ENCODE results near the gene CCDC63. TPM values are rescaled to one million over a fixed set of nuclear protein-coding genes. Genes with fewer than 3 reads are reported as not detected.

Gene CCDC63
- total and polyA plus RNA-seq, 5 donors from 2014 or later = not detected

DNA sequence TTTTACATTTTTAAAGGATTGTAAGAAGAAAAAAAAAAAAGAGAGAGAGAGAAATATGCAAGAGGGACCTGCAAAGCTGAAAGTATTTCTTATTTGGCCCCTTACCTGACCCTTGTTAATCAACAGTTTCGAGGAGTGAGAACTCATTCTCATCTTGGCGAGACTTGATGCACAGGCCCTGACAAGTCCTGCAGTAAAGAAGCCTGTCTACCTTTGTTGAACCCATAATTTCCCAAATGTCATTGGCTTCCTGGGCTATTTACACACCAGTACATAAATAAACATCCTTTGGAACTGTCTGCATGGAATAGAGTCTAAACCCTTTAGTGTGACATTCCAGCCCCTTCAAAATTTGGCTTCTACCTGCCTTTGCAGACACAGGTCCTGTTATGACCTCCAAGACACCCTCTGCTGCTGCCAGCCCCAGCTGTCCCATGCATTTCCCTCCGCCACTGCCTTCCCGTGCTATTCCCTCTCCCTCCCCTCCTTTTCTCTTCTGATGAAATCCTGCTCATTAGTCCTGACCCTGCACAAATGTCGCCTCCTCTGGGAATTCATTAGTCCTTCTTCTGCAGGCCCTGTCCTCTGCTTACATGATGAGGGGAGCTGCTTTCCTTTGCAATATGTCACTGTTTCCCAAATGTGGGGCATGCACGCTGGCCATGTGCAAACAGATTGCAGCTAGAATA is 38.5 kb downstream of the CCDC63 start:
- ATAC-seq (ENCODE audit: low read depth in 2 of 2) (no peak), DNase-seq (no peak)
- no peaks in the 10 kb centered on the region for H3K36me3 ChIP-seq (ENCODE audit: control insufficient read depth, insufficient read depth, low read length)
- no peak overlapping the region for H3K27ac Mint-ChIP-seq
- no peak overlapping the region for H3K27ac ChIP-seq (ENCODE audit: insufficient read depth, low read length, poor library complexity, severe bottlenecking)
- H3K36me3 Mint-ChIP-seq = no peaks in the 10 kb centered on the region
- peak overlapping the region in 1 of 4 donors; percentile 61 for H3K4me3 Mint-ChIP-seq
- no peaks in the 10 kb centered on the region for H3K9me3 Mint-ChIP-seq
- no peaks in the 10 kb centered on the region for H3K9me3 ChIP-seq (ENCODE audit: control insufficient read depth in 2 of 2, low read length in 2 of 2)
- peaks cover 10% of the 10 kb centered on the region for H3K4me1 ChIP-seq (ENCODE audit: control insufficient read depth, insufficient read depth, low read length, poor library complexity, severe bottlenecking)
- H3K27me3 Mint-ChIP-seq = peaks cover 8% of the 10 kb centered on the region
- H3K4me3 ChIP-seq (ENCODE audit: low read depth, low read length) = no peak overlapping the region
- no peaks in the 10 kb centered on the region for H3K27me3 ChIP-seq (ENCODE audit: control insufficient read depth, insufficient read depth, low read length)
- H3K4me1 Mint-ChIP-seq = peaks cover 0 to 6% (median 3%) of the 10 kb centered on the region in 4 donors

DNA sequence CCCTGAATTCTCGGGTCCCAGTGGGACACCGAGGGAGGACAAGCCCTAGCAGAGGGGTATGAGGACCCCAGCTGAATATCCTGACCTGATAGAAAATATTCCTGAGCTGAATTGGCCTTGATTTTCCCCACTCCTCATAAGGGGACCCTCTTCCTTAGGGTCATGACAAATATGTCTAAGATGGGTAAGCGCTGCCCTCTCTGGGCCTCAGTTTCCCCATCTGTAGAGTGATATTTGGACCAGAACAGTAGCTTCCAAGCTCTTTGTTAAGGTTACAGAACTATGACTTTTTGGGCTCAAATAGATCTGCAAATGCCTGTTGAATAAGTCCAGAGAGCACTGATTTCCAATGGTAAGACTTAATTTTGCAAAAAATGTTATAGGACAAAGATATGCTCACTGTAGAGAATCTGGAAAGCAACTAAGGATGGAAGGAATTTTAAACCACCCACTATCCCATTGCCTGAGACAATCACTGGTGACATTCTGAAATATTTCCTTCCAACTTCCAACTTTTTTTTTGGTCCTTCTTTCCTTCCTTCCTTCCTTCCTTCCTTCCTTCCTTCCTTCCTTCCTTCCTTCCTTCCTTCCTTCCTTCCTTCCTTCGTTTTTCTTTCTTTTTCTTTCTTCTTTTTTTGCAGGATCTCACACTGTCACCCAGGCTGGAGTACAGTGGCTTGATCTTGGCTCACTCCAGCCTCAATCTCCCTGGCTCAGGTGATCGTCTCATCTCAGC is 41.6 kb downstream of the CCDC63 start:
- no peak overlapping the region for H3K4me3 ChIP-seq (ENCODE audit: low read depth, low read length)
- H3K36me3 Mint-ChIP-seq = no peaks in the 10 kb centered on the region
- no peak for DNase-seq
- no peaks in the 10 kb centered on the region for H3K36me3 ChIP-seq (ENCODE audit: control insufficient read depth, insufficient read depth, low read length)
- peaks cover 10% of the 10 kb centered on the region for H3K4me1 ChIP-seq (ENCODE audit: control insufficient read depth, insufficient read depth, low read length, poor library complexity, severe bottlenecking)
- peaks cover 8% of the 10 kb centered on the region for H3K27me3 Mint-ChIP-seq
- H3K27ac ChIP-seq (ENCODE audit: insufficient read depth, low read length, poor library complexity, severe bottlenecking) = no peak overlapping the region
- H3K4me1 Mint-ChIP-seq = peaks cover 0 to 6% (median 3%) of the 10 kb centered on the region in 4 donors
- ATAC-seq (ENCODE audit: low read depth in 2 of 2) = peak in 1 of 2 donors; percentile 3
- H3K9me3 Mint-ChIP-seq = no peaks in the 10 kb centered on the region
- H3K9me3 ChIP-seq (ENCODE audit: control insufficient read depth in 2 of 2, low read length in 2 of 2) = no peaks in the 10 kb centered on the region
- H3K27me3 ChIP-seq (ENCODE audit: control insufficient read depth, insufficient read depth, low read length) = no peaks in the 10 kb centered on the region
- peak overlapping the region in 1 of 3 donors; percentile 73 for H3K27ac Mint-ChIP-seq
- H3K4me3 Mint-ChIP-seq = peak overlapping the region; percentile 42 to 92 (median 91)

DNA sequence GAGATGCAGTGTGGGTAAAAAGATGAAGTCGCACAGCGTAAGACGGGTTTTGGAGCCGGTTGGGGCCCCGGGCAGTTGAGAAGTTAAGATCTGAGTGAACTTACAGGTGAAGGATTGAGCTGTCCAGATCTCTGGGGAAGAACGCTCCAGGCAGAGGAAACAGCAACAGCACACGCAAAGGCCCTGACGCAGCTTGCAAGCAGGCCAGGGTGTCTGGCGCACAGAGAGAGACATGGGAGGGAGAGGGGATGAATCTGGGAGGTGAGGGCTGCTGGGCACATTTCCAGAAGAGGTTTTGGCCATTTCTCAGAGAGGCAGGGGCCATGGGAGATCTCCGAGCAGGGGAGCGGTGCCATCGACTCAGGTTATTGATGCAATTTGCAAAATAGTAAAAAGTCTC is 42.6 kb downstream of the CCDC63 start:
- Histone ChIP-seq H3K36me3 (ENCODE audit: control insufficient read depth, insufficient read depth, low read length) (no peaks in the 10 kb centered on the region), H3K27ac (ENCODE audit: insufficient read depth, low read length, poor library complexity, severe bottlenecking) (no peak overlapping the region), H3K27me3 (ENCODE audit: control insufficient read depth, insufficient read depth, low read length) (peaks cover 3% of the 10 kb centered on the region), H3K4me3 (ENCODE audit: low read depth, low read length) (no peak overlapping the region), H3K4me1 (ENCODE audit: control insufficient read depth, insufficient read depth, low read length, poor library complexity, severe bottlenecking) (peaks cover 12% of the 10 kb centered on the region), H3K9me3 (ENCODE audit: control insufficient read depth in 2 of 2, low read length in 2 of 2) (peaks cover 3 to 4% of the 10 kb centered on the region in 2 experiments)
- DNase-seq (no peak), ATAC-seq (ENCODE audit: low read depth in 2 of 2) (no peak)
- Mint-ChIP-seq H3K9me3 (no peaks in the 10 kb centered on the region), H3K27ac (no peak overlapping the region), H3K4me1 (peaks cover 0 to 6% (median 4%) of the 10 kb centered on the region in 4 donors), H3K27me3 (peaks cover 12% of the 10 kb centered on the region), H3K4me3 (no peak overlapping the region), H3K36me3 (no peaks in the 10 kb centered on the region)

DNA sequence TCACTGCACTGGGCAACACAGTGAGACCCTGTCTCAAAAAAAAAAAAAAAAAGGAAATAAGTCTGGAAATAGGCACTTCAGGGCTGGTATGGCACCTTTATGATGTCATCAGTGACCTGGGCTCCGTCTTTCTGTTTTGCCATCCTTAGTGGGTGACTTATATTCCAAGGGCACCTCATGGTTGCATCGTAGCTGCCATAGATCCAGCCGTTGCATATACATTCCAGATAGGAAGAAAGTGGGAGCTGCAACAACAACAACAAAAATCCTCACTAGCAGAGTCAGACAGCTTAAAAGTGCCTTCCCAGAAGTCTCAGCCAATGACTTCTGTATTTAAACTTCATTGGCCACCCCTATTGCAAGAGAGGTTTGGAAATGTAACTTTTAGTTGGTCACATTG is 47.2 kb downstream of the CCDC63 start:
- Histone ChIP-seq H3K4me1 (ENCODE audit: control insufficient read depth, insufficient read depth, low read length, poor library complexity, severe bottlenecking) (peaks cover 4% of the 10 kb centered on the region), H3K4me3 (ENCODE audit: low read depth, low read length) (no peak overlapping the region)

DNA sequence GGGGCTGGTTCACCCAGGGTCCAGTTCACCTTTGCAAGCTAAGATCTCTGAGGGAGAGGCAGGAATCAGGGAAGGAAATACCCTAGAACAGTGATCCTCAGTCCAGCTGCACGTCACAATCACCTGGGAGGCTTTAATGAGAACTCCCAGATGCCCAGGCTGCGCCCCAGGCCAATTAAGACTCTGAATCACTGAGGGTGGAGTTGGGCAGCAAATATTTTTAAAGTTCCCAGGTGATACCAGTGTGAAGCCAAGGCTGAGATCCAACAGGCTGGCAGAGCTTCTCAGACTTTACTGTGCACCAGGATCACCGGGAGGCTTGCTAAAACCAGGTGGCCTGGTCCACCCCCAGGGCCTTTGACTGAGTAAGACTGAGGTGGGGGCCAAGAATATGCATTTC is 49.8 kb downstream of the CCDC63 start:
- peaks cover 4% of the 10 kb centered on the region for H3K4me1 ChIP-seq (ENCODE audit: control insufficient read depth, insufficient read depth, low read length, poor library complexity, severe bottlenecking)
- H3K36me3 ChIP-seq (ENCODE audit: control insufficient read depth, insufficient read depth, low read length) = no peaks in the 10 kb centered on the region
- H3K27me3 ChIP-seq (ENCODE audit: control insufficient read depth, insufficient read depth, low read length) = peaks cover 6% of the 10 kb centered on the region
- H3K27ac ChIP-seq (ENCODE audit: insufficient read depth, low read length, poor library complexity, severe bottlenecking) = no peak overlapping the region
- H3K9me3 Mint-ChIP-seq = no peaks in the 10 kb centered on the region
- H3K27me3 Mint-ChIP-seq = peaks cover 7% of the 10 kb centered on the region
- no peak overlapping the region for H3K4me3 Mint-ChIP-seq
- no peak overlapping the region for H3K27ac Mint-ChIP-seq
- no peak overlapping the region for H3K4me3 ChIP-seq (ENCODE audit: low read depth, low read length)
- H3K9me3 ChIP-seq (ENCODE audit: control insufficient read depth in 2 of 2, low read length in 2 of 2) = peaks cover 3 to 4% of the 10 kb centered on the region in 2 experiments
- H3K4me1 Mint-ChIP-seq = peaks cover 0 to 9% (median 0%) of the 10 kb centered on the region in 4 donors
- DNase-seq = no peak
- H3K36me3 Mint-ChIP-seq = no peaks in the 10 kb centered on the region
- ATAC-seq (ENCODE audit: low read depth in 2 of 2) = no peak

More for the DNA sequence above, 47.2 kb downstream of the CCDC63 start:
- DNase-seq (no peak), ATAC-seq (ENCODE audit: low read depth in 2 of 2) (no peak)
- Histone ChIP-seq H3K9me3 (ENCODE audit: control insufficient read depth in 2 of 2, low read length in 2 of 2) (peaks cover 3 to 4% of the 10 kb centered on the region in 2 experiments), H3K27me3 (ENCODE audit: control insufficient read depth, insufficient read depth, low read length) (peaks cover 6% of the 10 kb centered on the region), H3K27ac (ENCODE audit: insufficient read depth, low read length, poor library complexity, severe bottlenecking) (no peak overlapping the region), H3K36me3 (ENCODE audit: control insufficient read depth, insufficient read depth, low read length) (no peaks in the 10 kb centered on the region)
- Mint-ChIP-seq H3K4me1 (peaks cover 0 to 9% (median 0%) of the 10 kb centered on the region in 4 donors), H3K9me3 (no peaks in the 10 kb centered on the region), H3K4me3 (no peak overlapping the region), H3K27me3 (peaks cover 4% of the 10 kb centered on the region), H3K36me3 (no peaks in the 10 kb centered on the region), H3K27ac (no peak overlapping the region)

DNA sequence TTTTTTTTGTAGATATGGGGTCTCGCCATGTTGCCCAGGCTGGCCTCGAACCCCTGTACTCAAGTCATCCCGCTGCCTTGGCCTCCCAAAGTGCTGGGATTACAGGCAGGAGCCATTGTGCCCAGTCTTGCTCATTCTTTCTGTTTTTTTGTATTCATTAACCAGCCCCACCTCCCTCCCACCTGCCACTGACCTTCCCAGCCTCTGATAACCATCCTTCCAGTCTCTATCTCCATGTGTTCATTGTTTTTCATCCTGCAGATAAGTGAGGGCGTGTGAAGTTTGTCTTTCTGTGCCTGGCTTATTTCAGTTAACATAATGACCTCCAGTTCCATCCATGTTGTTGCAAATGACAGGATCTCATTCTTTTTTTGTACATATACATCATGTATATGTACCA is 54.6 kb downstream of the CCDC63 start:
- Mint-ChIP-seq H3K4me3 (no peak overlapping the region), H3K4me1 (peaks cover 0 to 4% (median 0%) of the 10 kb centered on the region in 4 donors), H3K27ac (no peak overlapping the region), H3K27me3 (peaks cover 5% of the 10 kb centered on the region), H3K36me3 (no peaks in the 10 kb centered on the region), H3K9me3 (no peaks in the 10 kb centered on the region)
- DNase-seq (no peak), ATAC-seq (ENCODE audit: low read depth in 2 of 2) (no peak)
- Histone ChIP-seq H3K27ac (ENCODE audit: insufficient read depth, low read length, poor library complexity, severe bottlenecking) (no peak overlapping the region), H3K27me3 (ENCODE audit: control insufficient read depth, insufficient read depth, low read length) (no peaks in the 10 kb centered on the region), H3K9me3 (ENCODE audit: control insufficient read depth in 2 of 2, low read length in 2 of 2) (no peaks in the 10 kb centered on the region), H3K36me3 (ENCODE audit: control insufficient read depth, insufficient read depth, low read length) (no peaks in the 10 kb centered on the region), H3K4me3 (ENCODE audit: low read depth, low read length) (no peak overlapping the region), H3K4me1 (ENCODE audit: control insufficient read depth, insufficient read depth, low read length, poor library complexity, severe bottlenecking) (no peaks in the 10 kb centered on the region)

DNA sequence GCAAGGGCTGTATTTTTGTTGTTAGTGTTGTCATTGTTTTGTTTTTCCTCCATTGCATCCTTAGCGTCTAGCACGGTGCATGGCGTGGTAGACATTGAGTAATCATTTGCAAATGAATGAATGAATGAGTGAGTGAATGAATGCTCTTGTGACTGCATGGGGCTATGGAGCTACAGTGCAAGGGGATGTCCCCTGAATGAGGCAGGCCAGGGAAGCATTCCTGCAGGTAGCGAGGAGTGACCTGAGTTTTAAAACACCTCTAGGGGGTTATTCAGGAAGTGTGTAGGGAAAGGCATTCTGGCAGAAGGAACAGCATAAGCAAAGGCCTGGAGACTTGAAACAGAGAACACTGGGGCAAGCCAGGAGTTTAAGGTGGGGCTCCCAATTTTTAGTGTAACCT is 56.7 kb downstream of the CCDC63 start:
- H3K27ac ChIP-seq (ENCODE audit: insufficient read depth, low read length, poor library complexity, severe bottlenecking) = no peak overlapping the region
- no peaks in the 10 kb centered on the region for H3K9me3 Mint-ChIP-seq
- no peak overlapping the region for H3K4me3 Mint-ChIP-seq
- no peak overlapping the region for H3K4me3 ChIP-seq (ENCODE audit: low read depth, low read length)
- no peaks in the 10 kb centered on the region for H3K9me3 ChIP-seq (ENCODE audit: control insufficient read depth in 2 of 2, low read length in 2 of 2)
- ATAC-seq (ENCODE audit: low read depth in 2 of 2) (no peak), DNase-seq (no peak)
- H3K4me1 Mint-ChIP-seq = peaks cover 0 to 4% (median 0%) of the 10 kb centered on the region in 4 donors
- no peaks in the 10 kb centered on the region for H3K36me3 Mint-ChIP-seq
- no peaks in the 10 kb centered on the region for H3K27me3 ChIP-seq (ENCODE audit: control insufficient read depth, insufficient read depth, low read length)
- peaks cover 5% of the 10 kb centered on the region for H3K27me3 Mint-ChIP-seq
- no peak overlapping the region for H3K27ac Mint-ChIP-seq
- no peaks in the 10 kb centered on the region for H3K4me1 ChIP-seq (ENCODE audit: control insufficient read depth, insufficient read depth, low read length, poor library complexity, severe bottlenecking)
- no peaks in the 10 kb centered on the region for H3K36me3 ChIP-seq (ENCODE audit: control insufficient read depth, insufficient read depth, low read length)

Data from CD4-positive, CD25-positive, alpha-beta regulatory T cell (primary cell).